Measurements from ENCODE around the gene STEEP1.

Gene STEEP1

GRCh38 chrX:119488749-119489148, 76.5 kb downstream of the STEEP1 start:
- DNase-seq (ENCODE audit: low read depth in 2 of 2): no peak

All from stimulated activated CD8-positive, alpha-beta memory T cell treated with anti-CD3 and anti-CD28 coated beads, Interleukin-2, amount 100 ng/mL, for 48 hours (primary cell).